GM23248 (cell line): ENCODE measurements around the gene GALNT18. TPM values are rescaled to one million over a fixed set of nuclear protein-coding genes. Genes with fewer than 3 reads are reported as not detected.
A peak's percentile ranks its signal among the peaks of the same experiment; 100 is the strongest.

Experiments
- DNase-seq: peaks from one replicate; pipeline ENCODE4 v3.0.0-alpha.2; 2015
- H2AFZ ChIP-seq: fragments of 200-600 bp; sonication (generic); 2 replicates; pipeline ENCODE4 v1.6.1; 2016; ENCODE audit warnings: antibody characterized with exemption
- H3F3A ChIP-seq: fragments of 200-600 bp; sonication (generic); 2 replicates; pipeline ENCODE4 v1.6.1; 2016; ENCODE audit warnings: mild to moderate bottlenecking, antibody characterized with exemption, mixed run types; ENCODE audit not compliant: insufficient read depth
- H3K27ac ChIP-seq: fragments of 200-600 bp; sonication (generic); 2 replicates; pipeline ENCODE4 v1.5.1; 2016; ENCODE audit warnings: mild to moderate bottlenecking
- H3K27me3 ChIP-seq: fragments of 200-600 bp; sonication (generic); replicated peaks from 2 replicates; pipeline ENCODE4 v1.6.1; 2016; ENCODE audit warnings: mild to moderate bottlenecking; ENCODE audit not compliant: insufficient read depth
- H3K36me3 ChIP-seq: fragments of 200-600 bp; sonication (generic); 2 replicates; pipeline ENCODE4 v1.6.1; 2016; ENCODE audit warnings: low read depth, mild to moderate bottlenecking
- H3K4me1 ChIP-seq: fragments of 200-600 bp; sonication (generic); 2 replicates; pipeline ENCODE4 v1.6.1; 2016; ENCODE audit warnings: mild to moderate bottlenecking; ENCODE audit not compliant: insufficient read depth
- H3K4me2 ChIP-seq: fragments of 200-600 bp; sonication (generic); one replicate; pipeline ENCODE4 v1.6.1; 2016; ENCODE audit warnings: mild to moderate bottlenecking; ENCODE audit not compliant: unreplicated experiment
- H3K4me3 ChIP-seq: fragments of 200-600 bp; sonication (generic); 2 replicates; pipeline ENCODE4 v1.5.1; 2016; ENCODE audit warnings: mild to moderate bottlenecking
- H3K79me2 ChIP-seq: fragments of 200-600 bp; sonication (generic); 2 replicates; pipeline ENCODE4 v1.6.1; 2016; ENCODE audit warnings: mild to moderate bottlenecking; ENCODE audit not compliant: insufficient read depth
- H3K9ac ChIP-seq: fragments of 200-600 bp; sonication (generic); 2 replicates; pipeline ENCODE4 v1.6.1; 2016; ENCODE audit warnings: mild to moderate bottlenecking
- H3K9me2 ChIP-seq: fragments of 200-600 bp; sonication (generic); 2 replicates; pipeline ENCODE4 v1.6.1; 2016; ENCODE audit warnings: mixed run types, mild to moderate bottlenecking, moderate library complexity; ENCODE audit not compliant: insufficient read depth
- H3K9me3 ChIP-seq: fragments of 200-600 bp; sonication (generic); one replicate; pipeline ENCODE4 v1.6.1; 2017; ENCODE audit warnings: low read depth
- H4K20me1 ChIP-seq: fragments of 200-600 bp; sonication (generic); 2 replicates; pipeline ENCODE4 v1.6.0; 2016; ENCODE audit not compliant: insufficient read depth
- EZH2 ChIP-seq: fragments of 200-600 bp; sonication (generic); IDR thresholded peaks from 2 replicates; pipeline ENCODE4 v1.6.1; 2018; ENCODE audit warnings: antibody characterized with exemption, mild to moderate bottlenecking; ENCODE audit not compliant: insufficient read depth, poor library complexity, severe bottlenecking
- EZH2phosphoT487 ChIP-seq: fragments of 200-600 bp; sonication (generic); IDR thresholded peaks from 2 replicates; pipeline ENCODE4 v1.6.1; 2018; ENCODE audit warnings: antibody characterized with exemption, moderate library complexity, mild to moderate bottlenecking, low read depth; ENCODE audit not compliant: insufficient read depth
- WGBS, 2 experiments: methylation state at CpG; one replicate each; pipeline ENCODE4 v1.1.6; 2015 to 2017; ENCODE audit warnings: low lambda C conversion rate in 2 of 2, low coverage in 1 of 2; ENCODE audit errors: missing lambda C conversion rate in 2 of 2; 5-methylcytosine and 5-hydroxymethylcytosine counted together
- in situ Hi-C: fragments of 300-500 bp; cut with MboI; formaldehyde crosslinking; loops from 2 replicates; pipeline ENCODE4 v1.15.0; 2020
- polyA plus RNA-seq: library from polyadenylated mRNA; unstranded; fragments of >200 nt; fragmentation: Nextera tagmentation; extraction: Ambion mirVana; gene quantifications from 2 replicates; pipeline ENCODE4 v1.2.1, GENCODE V29; 2016
- total RNA-seq: library from RNA; depleted of rRNA; stranded (reverse); fragments of >200 nt; shearing (Covaris generic); gene quantifications from 2 replicates; pipeline ENCODE4 v1.2.3, GENCODE V29; 2014

GALNT18 gene
- total and polyA plus RNA-seq, 2 experiments from 2014 or later = 4.1 to 5.6 TPM

- DNase-seq = peak; percentile 60
- H3K9me3 ChIP-seq = no peaks in the 10 kb centered on the region
- no peak overlapping the region for H2AFZ ChIP-seq
- peaks cover 21% of the 10 kb centered on the region for H3K4me1 ChIP-seq
- no peak overlapping the region for H3K27ac ChIP-seq
- no peak for TF ChIP-seq EZH2
- TF ChIP-seq EZH2phosphoT487 = no peak
- no peak overlapping the region for H3K4me3 ChIP-seq
- no peaks in the 10 kb centered on the region for H4K20me1 ChIP-seq
- H3F3A ChIP-seq = peaks cover 23% of the 10 kb centered on the region
- no peaks in the 10 kb centered on the region for H3K36me3 ChIP-seq
- no peak overlapping the region for H3K4me2 ChIP-seq
- no peaks in the 10 kb centered on the region for H3K9me2 ChIP-seq
- H3K79me2 ChIP-seq = no peaks in the 10 kb centered on the region
- no peaks in the 10 kb centered on the region for H3K27me3 ChIP-seq
- H3K9ac ChIP-seq = no peak overlapping the region
- WGBS, 2 experiments = 7 to 11% methylated on average over 10 of the region's 10 CpGs
- in situ Hi-C loops = no loop called here
These were observed 40.9 kb downstream of the GALNT18 start for GRCh38 chr11:11580841-11581411.

DNA sequence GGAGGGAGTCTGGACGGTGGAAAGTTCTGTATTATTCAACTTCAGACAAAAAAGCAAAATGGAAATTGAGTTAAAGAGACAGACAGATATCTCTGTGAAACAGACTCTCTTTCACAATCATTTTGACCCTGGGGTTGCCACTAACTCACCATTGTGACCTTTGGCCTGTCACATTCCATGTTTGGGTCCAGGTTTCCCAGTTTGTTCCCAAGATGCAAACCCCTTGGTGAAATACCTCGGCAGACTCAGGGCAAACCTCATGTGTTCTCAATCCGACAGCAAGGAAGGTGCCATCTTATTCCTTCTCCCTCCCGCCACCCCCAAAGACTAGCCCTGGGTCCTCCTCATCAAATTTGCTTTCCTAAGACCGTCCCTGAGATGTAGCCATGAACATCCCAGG lies 41.8 kb downstream of the GALNT18 start:
- Histone ChIP-seq H2AFZ (no peak overlapping the region), H3K9ac (no peak overlapping the region), H3K4me1 (peaks cover 16% of the 10 kb centered on the region), H3K27me3 (no peaks in the 10 kb centered on the region), H3F3A (peaks cover 15% of the 10 kb centered on the region), H3K79me2 (no peaks in the 10 kb centered on the region), H3K36me3 (no peaks in the 10 kb centered on the region), H4K20me1 (no peaks in the 10 kb centered on the region), H3K9me3 (no peaks in the 10 kb centered on the region), H3K27ac (no peak overlapping the region), H3K9me2 (no peaks in the 10 kb centered on the region), H3K4me2 (no peak overlapping the region), H3K4me3 (no peak overlapping the region)
- in situ Hi-C loops = no loop called here
- WGBS, 2 experiments = 80 to 91% methylated on average over 4 to 5 of the region's 5 CpGs
- TF ChIP-seq EZH2phosphoT487 (no peak), EZH2 (no peak)
- DNase-seq = no peak

GRCh38 chr11:11579012-11579988 lies 42.5 kb downstream of the GALNT18 start:
- H3K79me2 ChIP-seq = no peaks in the 10 kb centered on the region
- H4K20me1 ChIP-seq = no peaks in the 10 kb centered on the region
- no peak overlapping the region for H2AFZ ChIP-seq
- TF ChIP-seq EZH2phosphoT487 (no peak), EZH2 (no peak)
- peaks cover 9% of the 10 kb centered on the region for H3F3A ChIP-seq
- H3K27me3 ChIP-seq = no peaks in the 10 kb centered on the region
- 79 to 84% methylated on average over 13 of the region's 13 CpGs for WGBS, 2 experiments
- no peak overlapping the region for H3K4me2 ChIP-seq
- no peaks in the 10 kb centered on the region for H3K36me3 ChIP-seq
- H3K27ac ChIP-seq = no peak overlapping the region
- H3K4me1 ChIP-seq = peaks cover 10% of the 10 kb centered on the region
- H3K9me2 ChIP-seq = no peaks in the 10 kb centered on the region
- DNase-seq = no peak
- H3K9ac ChIP-seq = no peak overlapping the region
- in situ Hi-C loops = no loop called here
- H3K4me3 ChIP-seq = no peak overlapping the region
- H3K9me3 ChIP-seq = no peaks in the 10 kb centered on the region

DNA sequence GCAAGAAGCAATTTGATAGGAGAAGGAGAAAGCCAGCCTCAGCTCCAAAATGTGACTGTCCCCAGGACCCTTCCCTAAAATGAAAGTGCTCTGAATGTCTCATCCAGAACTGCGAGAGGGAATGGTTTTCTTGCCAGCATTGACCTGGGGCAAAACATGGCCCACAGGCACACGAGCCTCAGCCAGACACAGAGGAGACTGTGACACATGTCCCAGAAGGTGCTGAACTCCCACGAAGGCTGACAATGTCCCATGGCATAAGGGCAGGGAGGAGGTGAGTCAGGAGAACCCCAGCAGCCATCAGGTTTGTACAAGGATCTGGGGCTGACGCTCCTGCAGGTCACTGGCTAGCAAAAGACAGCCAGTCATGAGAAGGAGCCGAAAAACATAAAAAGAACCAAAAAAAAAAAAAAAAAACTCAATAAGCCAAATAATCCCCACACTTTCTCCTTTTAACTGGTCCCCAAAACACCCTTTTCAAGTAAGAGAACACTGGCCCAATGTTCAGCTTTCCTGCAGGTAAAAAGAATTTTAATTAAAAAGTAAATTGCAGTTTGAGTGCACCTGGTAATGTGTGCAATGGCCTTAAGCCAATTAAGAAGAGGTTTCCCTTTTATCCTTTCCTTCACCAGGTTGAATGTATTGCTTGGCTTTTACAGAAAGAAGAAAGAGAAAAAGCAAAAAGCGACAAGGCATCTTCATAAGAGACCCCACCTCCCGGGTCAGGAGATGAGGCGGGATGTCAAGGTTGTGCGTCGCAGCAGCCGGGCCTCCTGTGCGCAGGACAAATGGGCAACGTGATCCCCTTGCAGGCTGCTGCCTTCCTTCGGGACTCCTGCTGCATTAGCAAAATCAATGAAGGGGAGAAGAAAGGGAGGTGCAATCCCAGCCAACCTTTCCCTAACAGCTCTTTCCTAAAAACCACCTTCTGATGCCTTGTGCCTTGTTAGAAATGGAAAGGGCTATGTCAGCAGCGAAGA lies 43.6 kb downstream of the GALNT18 start:
- no peak for DNase-seq
- no peaks in the 10 kb centered on the region for H3K9me3 ChIP-seq
- H3K4me3 ChIP-seq = no peak overlapping the region
- no peaks in the 10 kb centered on the region for H3K27me3 ChIP-seq
- H3K79me2 ChIP-seq = no peaks in the 10 kb centered on the region
- H3K9me2 ChIP-seq = no peaks in the 10 kb centered on the region
- no peaks in the 10 kb centered on the region for H3K36me3 ChIP-seq
- in situ Hi-C loops = no loop called here
- no peak overlapping the region for H3K9ac ChIP-seq
- H3K4me2 ChIP-seq = no peak overlapping the region
- no peak overlapping the region for H3K27ac ChIP-seq
- H4K20me1 ChIP-seq = no peaks in the 10 kb centered on the region
- H3F3A ChIP-seq = no peaks in the 10 kb centered on the region
- TF ChIP-seq EZH2phosphoT487 = no peak
- H2AFZ ChIP-seq = no peak overlapping the region
- 68 to 74% methylated on average over 15 of the region's 15 CpGs for WGBS, 2 experiments
- H3K4me1 ChIP-seq = 0 out of 2 replicates have a peak, but pooled peaks cover 3% of the 10 kb centered on the region
